SK-N-MC (cell line): ENCODE measurements around the gene FNDC3A.

Experiments
- EZH2 ChIP-seq: fragments of 200-600 bp; sonication (generic); IDR thresholded peaks from one replicate; pipeline ENCODE4 v1.6.1; 2017; ENCODE audit warnings: antibody characterized with exemption
- FOXP2 ChIP-seq: optimal IDR thresholded peaks from 2 replicates; pipeline ENCODE3; 2011; ENCODE audit warnings: mild to moderate bottlenecking, moderate library complexity; ENCODE audit not compliant: insufficient read depth; ENCODE audit errors: extremely low read length, control extremely low read depth
- POLR2AphosphoS5 ChIP-seq: IDR thresholded peaks from 2 replicates; pipeline ENCODE4 v1.6.1; 2012; ENCODE audit warnings: mild to moderate bottlenecking, low read depth, low read length, borderline replicate concordance

DNA sequence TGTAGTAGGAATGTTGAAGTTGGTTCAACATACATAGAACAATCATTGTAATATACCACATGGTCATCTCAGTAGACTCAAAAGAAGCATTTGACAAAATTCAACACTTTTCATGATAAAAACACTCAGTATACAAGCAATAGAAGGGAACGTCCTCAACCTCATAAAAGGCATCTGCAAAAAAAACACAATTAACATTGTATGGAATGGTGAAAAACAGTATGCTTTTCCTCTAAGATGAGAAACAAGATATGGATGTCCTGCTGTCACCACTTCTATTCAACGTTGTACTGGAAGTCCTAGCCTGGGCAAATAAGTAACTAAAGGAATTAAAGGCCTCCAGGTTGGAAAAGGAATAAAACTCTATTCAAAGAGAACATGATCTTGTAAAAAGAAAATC is 54.5 kb downstream of the FNDC3A start:
- no peak for TF ChIP-seq EZH2
- TF ChIP-seq POLR2AphosphoS5 = no peak
- no peak for TF ChIP-seq FOXP2
